ENCODE data around the gene FBXO3. TPM values are rescaled to one million over a fixed set of nuclear protein-coding genes. Genes with fewer than 3 reads are reported as not detected.
A peak's percentile ranks its signal among the peaks of the same experiment; 100 is the strongest.

Gene FBXO3
- total RNA-seq, 1 donor from 2014 or later, result 29.7 TPM

DNA sequence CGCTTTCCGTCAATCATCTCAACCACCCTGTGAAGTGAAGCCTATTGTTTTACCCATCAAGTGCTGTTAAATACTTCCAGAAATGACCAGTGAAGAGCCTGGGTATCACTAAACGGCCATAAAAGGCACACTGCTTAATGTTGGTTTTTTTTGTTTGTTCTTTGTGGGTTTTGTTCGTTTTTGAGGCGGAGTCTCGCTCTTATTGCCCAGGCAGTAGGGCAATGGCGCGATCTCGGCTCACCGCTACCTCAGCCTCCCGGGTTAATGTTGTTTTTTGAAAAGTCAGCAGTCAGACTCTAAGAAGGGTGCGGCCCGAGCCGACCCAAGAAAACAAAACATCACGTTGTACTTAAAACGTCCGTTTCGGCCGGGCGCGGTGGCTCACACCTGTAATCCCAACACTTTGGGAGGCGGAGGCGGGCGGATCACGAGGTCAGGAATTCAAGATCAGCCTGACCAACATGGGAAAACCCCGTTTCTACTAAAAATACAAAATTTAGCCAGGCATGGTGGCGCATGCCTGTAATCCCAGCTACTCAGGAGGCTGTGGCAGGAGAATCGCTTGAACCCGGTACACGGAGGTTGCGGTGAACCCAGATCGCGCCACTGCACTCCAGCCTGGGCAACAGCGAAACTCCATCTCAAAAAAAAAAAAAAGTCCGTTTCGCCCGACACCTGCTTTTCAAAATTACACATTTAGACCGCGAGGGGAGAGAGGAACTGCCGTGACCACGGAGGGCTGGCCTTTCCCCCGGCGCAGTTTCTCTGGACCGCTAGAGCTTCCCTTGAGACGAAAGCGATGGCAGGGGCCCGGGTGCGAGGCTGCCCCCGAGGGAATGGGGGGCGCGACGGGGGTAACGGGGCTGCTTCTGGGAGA is 38.8 kb downstream of the FBXO3 start:
- Histone ChIP-seq H3K27me3 (no peaks in the 10 kb centered on the region), H3K27ac (peak overlapping the region; percentile 97), H3K4me3 (peak overlapping the region; percentile 91 to 99), H3K9me3 (no peaks in the 10 kb centered on the region), H3K4me1 (peaks cover 61% of the 10 kb centered on the region), H3K36me3 (no peaks in the 10 kb centered on the region)
- DNase-seq (ENCODE audit: extremely low spot score in 2 of 2), result no peak
- TF ChIP-seq, protein P1, sequence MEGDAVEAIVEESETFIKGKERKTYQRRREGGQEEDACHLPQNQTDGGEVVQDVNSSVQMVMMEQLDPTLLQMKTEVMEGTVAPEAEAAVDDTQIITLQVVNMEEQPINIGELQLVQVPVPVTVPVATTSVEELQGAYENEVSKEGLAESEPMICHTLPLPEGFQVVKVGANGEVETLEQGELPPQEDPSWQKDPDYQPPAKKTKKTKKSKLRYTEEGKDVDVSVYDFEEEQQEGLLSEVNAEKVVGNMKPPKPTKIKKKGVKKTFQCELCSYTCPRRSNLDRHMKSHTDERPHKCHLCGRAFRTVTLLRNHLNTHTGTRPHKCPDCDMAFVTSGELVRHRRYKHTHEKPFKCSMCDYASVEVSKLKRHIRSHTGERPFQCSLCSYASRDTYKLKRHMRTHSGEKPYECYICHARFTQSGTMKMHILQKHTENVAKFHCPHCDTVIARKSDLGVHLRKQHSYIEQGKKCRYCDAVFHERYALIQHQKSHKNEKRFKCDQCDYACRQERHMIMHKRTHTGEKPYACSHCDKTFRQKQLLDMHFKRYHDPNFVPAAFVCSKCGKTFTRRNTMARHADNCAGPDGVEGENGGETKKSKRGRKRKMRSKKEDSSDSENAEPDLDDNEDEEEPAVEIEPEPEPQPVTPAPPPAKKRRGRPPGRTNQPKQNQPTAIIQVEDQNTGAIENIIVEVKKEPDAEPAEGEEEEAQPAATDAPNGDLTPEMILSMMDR (IDR thresholded peaks at IDR 0.05), result no peak
- TF ChIP-seq POLR2AphosphoS5 (IDR thresholded peaks at IDR 0.05; ENCODE audit: insufficient read depth in 1 of 2, low read depth in 1 of 2), result peak in 1 of 2 donors; percentile 20
- intact Hi-C loops (cut with DNase I), result loop anchor here (5.0 to 10.0 kb wide), 2 partner anchors 33 to 1859 kb away; partner anchors contain the start of gene C11orf91

DNA sequence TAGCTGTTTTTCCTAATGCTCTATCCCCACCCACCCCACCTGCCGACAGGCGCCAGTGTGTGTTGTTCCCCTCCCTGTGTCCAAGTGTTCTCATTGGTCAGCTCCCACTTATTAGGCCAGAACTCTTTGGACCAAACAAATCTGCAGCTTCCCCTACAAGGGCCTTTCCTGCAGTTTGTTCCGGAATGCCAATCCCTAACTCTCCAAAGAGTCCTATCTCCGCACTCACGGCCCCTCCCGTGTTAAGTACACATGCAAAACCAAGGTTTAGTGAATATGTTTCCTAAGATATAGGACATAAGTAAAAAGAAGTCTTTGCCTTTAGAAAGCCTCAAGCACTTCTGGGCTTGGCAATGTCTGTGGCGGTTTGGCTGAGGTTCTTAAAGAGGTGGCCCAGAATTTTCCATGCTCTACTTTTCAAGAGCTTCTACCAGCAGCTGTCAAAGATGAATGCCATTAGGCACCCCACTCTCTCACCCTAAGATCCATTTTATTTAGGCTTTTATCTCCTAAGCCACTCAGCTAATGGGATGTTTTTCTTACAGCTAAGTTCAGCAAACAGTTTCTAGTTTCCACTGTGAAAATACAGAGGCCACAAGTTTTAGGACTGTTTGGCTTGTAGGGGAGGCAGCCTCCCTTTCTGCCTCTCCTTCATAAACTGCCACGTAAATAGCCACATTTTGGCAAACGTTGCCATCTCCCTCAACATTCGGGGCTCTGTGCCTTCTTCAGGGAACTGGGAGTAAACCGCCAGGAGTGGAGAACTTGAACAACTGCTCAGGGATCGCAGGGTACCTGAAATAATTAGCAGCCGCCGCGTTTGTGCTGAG is 39.7 kb downstream of the FBXO3 start:
- intact Hi-C loops (cut with DNase I), result loop anchor here (5.0 to 10.0 kb wide), 2 partner anchors 32 to 1860 kb away; partner anchors contain the start of gene C11orf91
- Histone ChIP-seq H3K9me3 (no peaks in the 10 kb centered on the region), H3K36me3 (no peaks in the 10 kb centered on the region), H3K4me3 (peak overlapping the region; percentile 91 to 99), H3K4me1 (peaks cover 69% of the 10 kb centered on the region), H3K27me3 (no peaks in the 10 kb centered on the region), H3K27ac (peak overlapping the region; percentile 97)
- no peak for TF ChIP-seq POLR2A (IDR thresholded peaks at IDR 0.05)
- TF ChIP-seq POLR2AphosphoS5 (IDR thresholded peaks at IDR 0.05; ENCODE audit: insufficient read depth in 1 of 2, low read depth in 1 of 2), result peak in 1 of 2 donors; percentile 7
- no peak for DNase-seq (ENCODE audit: extremely low spot score in 2 of 2)

DNA sequence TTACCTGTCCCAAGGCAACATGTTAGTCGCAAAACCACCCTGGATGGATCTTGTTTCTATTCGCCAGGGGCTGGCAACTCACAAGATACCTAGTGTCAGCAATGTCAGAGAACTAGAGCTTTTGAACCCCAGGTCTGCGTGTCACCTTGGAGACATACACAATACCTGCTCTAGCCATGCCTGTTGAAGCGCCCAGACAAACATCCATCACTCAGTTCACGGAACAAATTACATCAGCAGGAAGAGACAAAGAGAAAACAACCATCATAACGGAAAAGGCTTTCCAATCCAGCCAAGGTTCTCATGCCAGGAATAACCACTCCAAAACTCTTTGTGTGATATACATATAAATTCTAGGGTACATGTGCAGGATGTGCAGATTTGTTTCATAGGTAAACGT is 40.3 kb downstream of the FBXO3 start:
- peaks cover 75% of the 10 kb centered on the region for H3K4me1 ChIP-seq
- intact Hi-C loops (cut with DNase I), result loop anchor here (10.0 kb wide), 1 partner anchor 1861 kb away; no protein-coding TSS in a partner anchor

DNA sequence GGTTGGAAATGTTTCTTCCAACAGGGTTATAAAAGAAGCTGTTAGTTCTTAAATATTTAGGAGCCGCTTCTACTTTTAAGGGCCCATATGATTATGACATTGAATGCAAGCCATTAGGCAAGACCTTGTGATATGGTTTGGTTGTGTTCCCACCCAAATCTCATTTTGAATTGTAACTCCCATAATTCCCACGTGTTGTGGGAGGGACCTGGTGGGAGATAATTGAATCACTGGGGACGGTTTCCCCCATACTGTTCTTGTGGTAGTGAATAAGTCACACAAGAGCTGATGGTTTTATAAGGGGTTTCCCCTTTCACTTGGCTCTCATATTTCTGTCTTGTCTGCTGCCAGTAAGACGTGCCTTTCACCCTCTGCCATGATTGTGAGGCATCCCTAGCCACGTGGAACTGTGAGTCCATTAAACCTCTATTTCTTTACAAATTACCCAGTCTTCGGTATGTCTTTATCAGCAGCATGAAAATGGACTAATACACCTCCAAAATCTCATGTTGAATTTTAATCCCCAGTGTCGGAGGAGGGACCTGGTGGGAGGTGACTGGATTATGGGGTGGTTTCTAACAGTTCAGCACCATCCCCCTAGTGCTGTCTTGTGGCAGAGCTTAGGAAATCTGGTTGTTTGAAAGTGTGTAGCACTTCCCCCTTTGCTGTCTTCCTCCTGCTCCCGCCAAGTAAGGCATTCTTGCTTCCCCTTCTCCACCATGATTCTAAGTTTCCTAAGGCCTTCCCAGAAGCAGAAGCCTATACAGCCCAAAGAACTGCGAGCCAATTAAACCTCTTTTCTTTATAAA is 42.4 kb downstream of the FBXO3 start:
- DNase-seq (ENCODE audit: extremely low spot score in 2 of 2), result no peak
- Histone ChIP-seq H3K36me3 (no peaks in the 10 kb centered on the region), H3K4me1 (peaks cover 71% of the 10 kb centered on the region), H3K4me3 (no peak overlapping the region), H3K9me3 (no peaks in the 10 kb centered on the region), H3K27ac (no peak overlapping the region), H3K27me3 (no peaks in the 10 kb centered on the region)
- TF ChIP-seq POLR2AphosphoS5 (IDR thresholded peaks at IDR 0.05; ENCODE audit: insufficient read depth in 1 of 2, low read depth in 1 of 2) (no peak), POLR2A (IDR thresholded peaks at IDR 0.05) (no peak)
- TF ChIP-seq, protein P1 (IDR thresholded peaks at IDR 0.05), result no peak
- intact Hi-C loops (cut with DNase I), result loop anchor here (10.0 kb wide), 1 partner anchor 1863 kb away; no protein-coding TSS in a partner anchor

More for the DNA sequence above, 40.3 kb downstream of the FBXO3 start:
- Histone ChIP-seq H3K4me3 (peak overlapping the region; percentile 91 to 99), H3K27ac (peak overlapping the region; percentile 97), H3K36me3 (no peaks in the 10 kb centered on the region), H3K27me3 (no peaks in the 10 kb centered on the region), H3K9me3 (no peaks in the 10 kb centered on the region)
- TF ChIP-seq POLR2AphosphoS5 (IDR thresholded peaks at IDR 0.05; ENCODE audit: insufficient read depth in 1 of 2, low read depth in 1 of 2) (no peak), POLR2A (IDR thresholded peaks at IDR 0.05) (no peak)
- TF ChIP-seq, protein P1 (IDR thresholded peaks at IDR 0.05), result no peak
- DNase-seq (ENCODE audit: extremely low spot score in 2 of 2), result no peak
